NB4 (cell line): ENCODE measurements around the gene BAIAP2.

Source experiments
- MAX ChIP-seq: IDR thresholded peaks from 2 replicates; pipeline ENCODE4 v1.6.1; 2011; ENCODE audit warnings: low read depth, low read length
- POLR2A ChIP-seq: IDR thresholded peaks from 2 replicates; pipeline ENCODE4 v1.6.1; 2011; ENCODE audit warnings: mild to moderate bottlenecking; ENCODE audit not compliant: insufficient read length; ENCODE audit errors: extremely low read depth
- TF ChIP-seq, protein P1 (sequence below): IDR thresholded peaks from one replicate; pipeline ENCODE4 v1.5.1; 2012; ENCODE audit warnings: low read depth, low read length

GRCh38 chr17:81111066-81111465, 76.1 kb downstream of the BAIAP2 start:
- TF ChIP-seq, protein P1, sequence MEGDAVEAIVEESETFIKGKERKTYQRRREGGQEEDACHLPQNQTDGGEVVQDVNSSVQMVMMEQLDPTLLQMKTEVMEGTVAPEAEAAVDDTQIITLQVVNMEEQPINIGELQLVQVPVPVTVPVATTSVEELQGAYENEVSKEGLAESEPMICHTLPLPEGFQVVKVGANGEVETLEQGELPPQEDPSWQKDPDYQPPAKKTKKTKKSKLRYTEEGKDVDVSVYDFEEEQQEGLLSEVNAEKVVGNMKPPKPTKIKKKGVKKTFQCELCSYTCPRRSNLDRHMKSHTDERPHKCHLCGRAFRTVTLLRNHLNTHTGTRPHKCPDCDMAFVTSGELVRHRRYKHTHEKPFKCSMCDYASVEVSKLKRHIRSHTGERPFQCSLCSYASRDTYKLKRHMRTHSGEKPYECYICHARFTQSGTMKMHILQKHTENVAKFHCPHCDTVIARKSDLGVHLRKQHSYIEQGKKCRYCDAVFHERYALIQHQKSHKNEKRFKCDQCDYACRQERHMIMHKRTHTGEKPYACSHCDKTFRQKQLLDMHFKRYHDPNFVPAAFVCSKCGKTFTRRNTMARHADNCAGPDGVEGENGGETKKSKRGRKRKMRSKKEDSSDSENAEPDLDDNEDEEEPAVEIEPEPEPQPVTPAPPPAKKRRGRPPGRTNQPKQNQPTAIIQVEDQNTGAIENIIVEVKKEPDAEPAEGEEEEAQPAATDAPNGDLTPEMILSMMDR: no peak
- TF ChIP-seq POLR2A (no peak), MAX (no peak)
